GM19043 (cell line): Measurements from ENCODE around the gene SLC47A2.

Experiments
- ATAC-seq: cut with Tn5 transposase; IDR thresholded peaks from one replicate; pipeline ENCODE4 v1.9.1; 2021; ENCODE audit warnings: low read depth; ENCODE audit not compliant: unreplicated experiment

Gene SLC47A2

DNA sequence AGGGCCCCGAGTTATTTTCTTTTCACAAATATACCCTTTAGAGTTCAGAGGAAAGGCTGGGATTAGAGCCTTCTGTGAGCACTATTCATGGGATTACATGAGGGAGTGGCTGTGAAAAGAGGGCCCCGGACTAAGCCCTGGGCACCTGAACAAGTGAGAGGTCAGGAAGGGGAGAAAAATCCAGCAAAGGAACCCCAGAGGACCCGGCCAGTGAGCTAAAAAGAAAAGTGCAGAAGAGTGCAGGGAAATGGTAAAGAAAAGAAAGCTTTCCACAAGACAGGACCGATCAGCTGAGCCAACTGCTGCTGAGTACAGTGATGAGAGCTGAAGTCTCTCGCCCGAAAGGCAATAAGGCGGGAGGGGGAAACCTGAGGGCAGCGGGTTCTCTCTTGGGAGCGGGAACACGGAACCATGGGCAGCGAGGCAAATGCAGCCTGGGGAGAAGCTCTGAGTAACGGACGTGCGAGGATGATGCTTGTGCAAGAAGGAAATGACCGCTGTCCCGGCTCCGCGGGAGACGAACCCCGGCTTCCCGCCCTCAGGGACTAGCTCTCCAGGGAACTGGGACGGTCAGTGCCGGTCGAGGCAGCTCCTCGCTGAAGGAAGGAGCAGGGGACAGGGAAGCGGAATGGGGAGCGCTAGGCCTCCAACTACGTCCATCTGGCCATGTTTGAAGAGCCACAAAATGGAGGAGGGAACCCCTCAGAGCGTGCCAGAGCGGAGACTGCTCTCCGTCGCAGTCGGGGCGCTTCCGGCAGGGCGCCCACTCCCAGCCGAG is 68.5 kb downstream of the SLC47A2 start:
- peak; percentile 25 for ATAC-seq

GRCh38 chr17:19646788-19647696 is 69.3 kb downstream of the SLC47A2 start:
- no peak for ATAC-seq

- no peak for ATAC-seq
Observed at GRCh38 chr17:19645734-19646201, 70.6 kb downstream of the SLC47A2 start.

GRCh38 chr17:19644493-19645210 is 71.7 kb downstream of the SLC47A2 start:
- ATAC-seq, result no peak

- no peak for ATAC-seq
Observed at GRCh38 chr17:19642373-19642893, 74.0 kb downstream of the SLC47A2 start.

DNA sequence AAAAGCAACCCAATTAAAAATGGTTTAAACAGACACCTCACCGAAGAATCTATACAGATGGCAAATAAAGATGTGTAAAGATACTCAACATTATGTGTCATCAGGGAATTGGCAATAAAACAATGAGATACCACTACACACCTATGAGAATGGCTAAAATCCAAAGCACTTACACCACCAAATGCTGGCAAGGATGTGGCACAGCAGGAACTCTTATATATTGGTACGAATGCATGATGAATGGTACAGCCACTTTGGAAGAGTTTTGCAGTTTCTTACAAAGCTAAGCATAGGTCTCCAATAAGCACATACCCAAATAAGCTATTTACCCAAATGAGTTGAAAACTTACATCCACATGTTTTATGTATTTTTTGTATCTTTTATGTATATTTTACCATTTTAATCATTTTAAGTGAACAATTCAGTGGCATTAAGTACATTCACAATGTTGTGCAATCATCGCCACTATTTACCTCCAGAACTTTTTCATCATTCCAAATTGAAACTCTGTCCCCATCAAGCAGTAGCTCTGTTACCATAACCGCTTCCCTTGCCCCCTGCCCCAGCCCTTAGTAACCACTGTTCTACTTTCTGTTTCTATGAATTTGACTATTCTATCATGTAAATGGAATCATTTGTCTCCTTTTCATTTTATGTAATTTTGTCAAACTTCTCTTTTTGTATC is 74.6 kb downstream of the SLC47A2 start:
- ATAC-seq, result no peak

DNA sequence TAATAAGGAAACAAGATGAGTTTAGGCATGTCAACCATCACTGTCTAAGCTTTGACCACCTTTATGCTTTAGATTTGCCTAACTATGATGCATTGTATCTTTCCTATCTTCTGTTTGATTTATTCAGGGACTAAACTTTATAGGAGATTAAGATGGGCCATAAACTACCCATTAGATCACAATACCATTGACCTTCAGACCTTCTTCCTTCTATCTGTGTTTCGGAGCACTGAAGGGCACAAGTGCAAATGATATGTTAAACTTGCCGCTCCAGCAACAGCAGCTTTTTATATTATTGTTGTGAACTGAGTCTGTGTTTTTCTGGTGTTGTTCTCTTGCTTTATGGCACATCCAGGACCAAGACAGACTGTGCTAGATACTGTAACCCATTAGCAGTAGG is 84.5 kb downstream of the SLC47A2 start:
- no peak for ATAC-seq

GRCh38 chr17:19630661-19631060 is 85.7 kb downstream of the SLC47A2 start:
- no peak for ATAC-seq

DNA sequence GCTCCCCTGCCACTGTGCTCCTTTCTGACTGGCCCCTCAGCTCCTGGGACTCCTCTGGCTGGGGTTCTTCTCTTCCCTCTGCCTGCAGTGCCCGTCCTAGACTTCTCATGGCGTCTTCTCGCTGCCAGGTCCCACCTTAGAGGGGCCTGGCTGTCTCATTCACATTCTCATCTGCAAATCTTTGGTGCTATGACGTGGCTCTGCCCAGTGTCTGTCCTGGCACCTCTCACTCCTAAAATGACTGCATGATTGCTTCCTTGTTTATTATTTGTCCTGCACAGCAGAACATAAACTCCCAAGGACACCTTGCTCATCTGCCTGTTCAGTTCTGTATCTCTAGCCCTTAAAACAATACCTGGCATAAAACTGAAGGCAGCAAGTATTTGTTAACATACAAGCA is 86.3 kb downstream of the SLC47A2 start:
- no peak for ATAC-seq

- ATAC-seq, result no peak
Observed at GRCh38 chr17:19629449-19629848, 86.9 kb downstream of the SLC47A2 start.
